Stimulated activated CD8-positive, alpha-beta memory T cell treated with anti-CD3 and anti-CD28 coated beads, Interleukin-12 subunit alpha, Interleukin-12 subunit beta, amount 100 ng/mL, for 1 hour (primary cell): Measurements from ENCODE around the gene IRGQ.
"Not testable (repeated sequence)": the region's sequence is repeated elsewhere in the genome, so short reads cannot be mapped to it uniquely, and the experiment has no call there.

ENCODE experiments used
- DNase-seq: peaks from one replicate; pipeline ENCODE4 v3.0.0-alpha.2; 2020; ENCODE audit warnings: low read depth

Gene IRGQ

DNA sequence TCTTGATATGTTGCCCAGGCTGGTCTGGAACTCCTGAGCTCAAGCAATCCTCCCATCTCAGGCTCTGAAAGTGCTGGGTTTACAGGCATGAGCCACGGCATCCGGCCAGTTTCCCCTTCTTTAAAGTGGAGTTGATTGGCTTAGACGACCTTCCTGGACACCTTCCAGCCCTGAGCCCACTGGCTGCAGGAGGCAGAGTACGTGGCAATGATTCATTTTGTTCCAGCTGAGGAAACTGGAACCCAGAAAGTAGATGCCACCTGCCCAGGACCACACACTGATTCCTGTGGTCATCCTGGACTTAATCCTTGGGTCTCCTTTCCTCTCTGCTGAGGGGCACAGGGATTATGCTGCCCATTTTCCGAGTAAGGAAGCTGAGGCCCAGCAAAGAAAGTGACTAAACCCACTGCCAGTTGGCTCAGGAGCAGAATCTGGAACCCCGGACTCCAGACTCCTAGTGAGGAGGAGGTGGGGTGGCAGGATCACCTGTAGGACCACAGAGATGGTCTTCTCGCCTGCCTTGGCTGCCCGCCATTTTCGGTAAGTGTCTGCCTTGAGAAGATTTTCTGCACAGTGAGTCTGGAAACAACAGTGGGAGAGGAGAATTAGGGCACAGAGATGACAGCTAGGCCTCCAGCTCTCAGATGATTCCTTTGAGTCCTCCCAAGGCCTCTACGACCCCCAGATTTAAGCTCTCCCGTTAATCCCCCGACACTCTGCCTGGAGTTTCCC lies 21.3 kb downstream of the IRGQ start:
- no peak for DNase-seq

DNA sequence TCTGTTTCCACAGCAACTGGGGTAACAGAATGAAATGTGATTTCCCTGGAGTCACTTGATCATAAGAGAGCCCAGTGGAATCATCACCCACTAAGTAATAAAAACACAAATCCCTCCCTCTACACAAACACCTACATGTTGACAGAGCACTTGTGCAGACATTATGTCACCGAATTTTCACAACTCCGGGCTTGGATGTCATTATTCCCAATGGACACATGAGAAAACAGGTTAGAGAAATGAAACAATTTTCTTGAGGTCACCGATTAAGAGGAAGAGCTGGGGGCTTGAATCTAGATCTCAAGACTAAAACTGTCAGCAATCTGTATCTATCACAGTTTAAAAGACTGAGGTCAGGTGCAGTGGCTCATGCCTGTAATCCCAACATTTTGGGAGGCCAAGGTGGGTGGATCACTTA lies 23.8 kb downstream of the IRGQ start:
- DNase-seq, result no peak

GRCh38 chr19:43570174-43570791 lies 25.7 kb downstream of the IRGQ start:
- no peak for DNase-seq

GRCh38 chr19:43569657-43570056 lies 26.3 kb downstream of the IRGQ start:
- no peak for DNase-seq

DNA sequence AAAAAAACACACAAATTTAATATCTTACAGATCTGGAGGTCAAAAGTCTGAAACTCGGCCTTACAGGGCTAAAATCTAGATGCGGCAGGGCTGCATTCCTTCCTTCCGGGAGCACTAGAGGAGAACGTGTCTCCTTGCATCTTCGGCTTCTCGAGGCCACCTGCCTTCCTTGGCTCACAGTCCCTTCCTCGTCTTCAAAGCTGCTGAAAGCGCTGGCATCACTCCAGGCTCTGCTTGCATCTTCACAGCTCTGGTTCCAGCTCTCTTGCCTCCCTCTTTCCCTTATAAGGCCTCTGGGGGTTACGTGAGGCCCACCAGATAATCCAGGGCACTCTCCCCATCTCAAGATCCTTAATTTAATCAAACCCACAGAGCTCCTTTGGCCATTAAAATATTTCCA lies 31.1 kb downstream of the IRGQ start:
- DNase-seq, result no peak

- no peak for DNase-seq
These were observed 32.0 kb downstream of the IRGQ start for GRCh38 chr19:43563816-43564457.

DNA sequence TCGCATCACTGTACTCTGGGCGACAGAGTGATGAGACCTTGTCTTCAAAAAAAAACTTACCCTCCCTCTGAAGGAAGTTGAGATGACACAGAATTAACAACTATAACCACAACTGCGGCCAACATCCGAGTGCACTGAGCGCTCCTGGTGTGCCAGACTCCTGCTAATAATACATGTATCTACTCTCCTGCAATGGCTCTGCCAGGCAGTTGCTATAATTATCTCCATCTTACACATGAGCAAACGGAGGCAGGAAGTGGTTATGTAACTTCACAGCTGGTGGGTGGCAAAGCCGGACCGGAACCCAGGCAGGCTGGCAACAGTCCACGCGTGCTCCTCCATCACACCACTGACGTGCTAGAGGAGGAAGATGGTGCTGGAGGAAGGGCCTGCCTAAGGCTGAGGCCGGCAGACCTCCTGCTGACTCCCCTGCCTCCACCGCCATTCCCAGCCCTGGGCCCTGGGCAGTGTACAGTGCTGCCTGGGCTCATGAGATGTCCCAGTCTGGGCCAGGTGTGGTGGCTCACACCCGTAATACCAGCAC lies 33.2 kb downstream of the IRGQ start:
- peak; percentile 57 for DNase-seq

DNA sequence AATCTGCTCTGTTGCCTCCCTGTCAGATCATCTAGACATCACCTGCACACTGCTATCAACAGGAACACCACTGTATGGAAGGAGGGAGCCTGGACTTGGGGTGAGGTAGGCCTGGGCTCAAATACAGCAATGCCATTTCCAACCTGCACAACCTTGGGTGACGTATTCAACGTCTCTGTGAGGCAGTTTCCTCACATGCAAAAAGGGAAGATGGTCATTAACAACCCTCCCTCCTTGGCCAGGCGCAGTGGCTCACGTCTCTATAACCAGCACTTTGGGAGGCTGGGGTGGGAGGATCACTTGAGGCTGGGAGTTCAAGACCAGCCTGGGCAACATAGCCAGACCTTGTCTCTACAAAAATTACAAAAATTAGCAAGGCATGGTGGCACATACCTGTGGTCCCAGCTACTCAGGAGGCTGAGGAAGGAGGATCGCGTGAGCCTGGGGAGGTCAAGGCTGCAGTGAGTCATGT lies 33.7 kb downstream of the IRGQ start:
- DNase-seq, result no peak

DNA sequence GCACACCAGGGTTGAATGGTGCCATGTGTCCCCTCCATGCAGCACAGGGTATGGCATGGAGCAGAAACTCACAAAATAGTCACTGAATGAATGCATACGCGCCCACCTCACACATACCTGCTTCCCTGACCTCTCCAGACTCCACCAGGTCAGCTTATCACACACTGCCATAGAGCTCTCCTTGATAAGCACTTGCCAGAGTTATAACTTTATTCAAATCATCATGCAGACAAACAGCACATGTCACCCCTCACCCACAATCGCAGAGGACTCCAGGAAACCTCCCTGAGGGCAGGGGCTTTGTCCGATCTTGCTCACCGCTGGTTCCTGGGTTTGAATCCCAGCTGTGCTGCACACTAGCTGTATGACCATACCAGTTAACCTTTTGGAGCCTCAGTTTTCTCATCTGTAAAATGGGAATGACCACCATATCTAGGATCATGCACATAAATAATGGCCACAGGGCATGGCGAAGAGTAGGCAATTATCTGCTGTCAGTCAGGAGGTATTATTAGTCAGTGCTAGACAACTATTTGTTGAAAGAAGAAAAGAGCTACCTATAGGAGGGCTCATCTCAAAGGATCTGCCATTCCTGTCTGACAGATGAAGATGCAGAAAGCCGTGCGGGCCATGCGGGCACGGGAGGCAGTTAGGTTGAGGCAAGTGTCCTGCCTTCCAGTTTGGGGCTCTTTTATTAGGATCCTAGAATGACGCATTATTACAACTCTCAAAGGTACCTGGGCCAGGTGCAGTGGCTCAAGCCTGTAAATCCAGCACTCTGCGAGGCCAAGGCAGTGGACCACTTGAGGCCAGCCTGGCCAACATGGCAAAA lies 34.6 kb downstream of the IRGQ start:
- DNase-seq, result no peak

DNA sequence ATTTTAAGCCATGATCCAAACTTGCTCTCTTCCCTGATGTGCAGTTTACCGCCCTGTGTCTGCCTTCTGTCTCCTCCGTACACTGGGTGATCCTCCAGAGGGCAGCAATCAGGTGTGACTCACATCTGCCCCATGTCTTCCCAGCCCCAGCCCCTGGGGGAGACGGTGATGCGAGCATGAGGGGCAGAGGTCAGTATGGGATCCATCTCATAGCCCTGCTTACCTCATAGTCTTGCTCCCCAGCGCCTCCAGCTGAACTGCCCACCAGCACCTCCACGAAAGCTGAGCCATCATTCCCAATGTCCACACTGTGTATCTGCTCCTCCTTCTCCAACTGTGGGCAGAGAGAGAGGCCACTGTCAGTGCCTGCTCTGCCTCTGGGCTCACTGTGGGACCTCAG lies 35.2 kb downstream of the IRGQ start:
- no peak for DNase-seq

- peak; percentile 77 for DNase-seq
These were observed 40.7 kb downstream of the IRGQ start for GRCh38 chr19:43555185-43555770.

- DNase-seq, result no peak
These were observed 41.5 kb downstream of the IRGQ start for GRCh38 chr19:43554317-43554895.

DNA sequence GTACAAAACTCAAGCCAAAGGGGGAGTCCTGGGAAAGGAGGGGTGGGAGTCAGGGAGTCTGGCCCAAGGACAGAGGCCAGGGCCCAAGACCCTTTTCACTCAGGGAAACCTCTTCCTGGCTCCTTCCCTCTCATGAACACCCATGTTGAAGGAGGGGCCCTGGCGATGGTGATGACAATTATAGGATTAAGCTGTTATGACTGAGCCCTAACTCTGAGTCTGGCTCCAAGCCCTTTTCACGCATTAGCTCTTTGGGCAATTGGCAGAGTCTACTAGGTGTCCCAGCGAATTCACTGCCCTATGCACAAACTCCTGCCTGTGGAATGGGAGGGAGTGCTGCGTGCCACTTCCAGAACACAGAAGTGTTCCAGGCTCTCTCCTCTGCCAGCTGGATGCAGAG lies 42.3 kb downstream of the IRGQ start:
- no peak for DNase-seq

- no peak for DNase-seq
These were observed 43.3 kb downstream of the IRGQ start for GRCh38 chr19:43552616-43553015.

DNA sequence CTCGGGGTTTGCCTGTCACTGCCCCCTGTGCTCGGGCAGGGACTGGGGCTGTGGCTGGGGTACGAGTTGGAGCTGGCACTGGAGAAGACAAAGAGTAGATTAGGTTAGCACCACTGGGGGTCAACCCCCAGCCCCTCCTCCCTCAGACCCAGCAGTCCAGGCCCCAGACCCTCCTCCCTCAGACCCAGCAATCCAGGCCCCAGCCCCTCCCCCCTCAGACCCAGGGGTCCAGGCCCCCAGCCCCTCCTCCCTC lies 43.8 kb downstream of the IRGQ start:
- no peak for DNase-seq

GRCh38 chr19:43551399-43552197 lies 44.3 kb downstream of the IRGQ start:
- DNase-seq, result no peak

DNA sequence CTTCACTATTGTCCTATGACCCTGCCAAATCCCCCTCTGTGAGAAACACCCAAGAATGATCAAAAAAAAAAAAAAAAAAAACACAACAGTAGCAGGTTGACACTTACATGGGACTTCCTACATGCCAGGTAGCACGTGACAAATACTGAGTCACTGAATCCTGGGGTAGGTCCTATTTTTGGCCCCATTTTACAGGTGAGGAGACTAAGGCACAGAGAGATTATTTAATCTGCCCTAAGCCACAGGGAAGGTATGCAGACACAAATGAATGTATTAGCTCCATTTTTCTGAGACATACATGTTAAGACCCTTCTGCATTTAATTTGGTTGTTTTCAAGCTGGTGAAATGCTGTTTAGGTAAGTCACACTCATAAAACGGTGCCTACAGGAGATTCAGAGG lies 47.2 kb downstream of the IRGQ start:
- DNase-seq, result no peak

DNA sequence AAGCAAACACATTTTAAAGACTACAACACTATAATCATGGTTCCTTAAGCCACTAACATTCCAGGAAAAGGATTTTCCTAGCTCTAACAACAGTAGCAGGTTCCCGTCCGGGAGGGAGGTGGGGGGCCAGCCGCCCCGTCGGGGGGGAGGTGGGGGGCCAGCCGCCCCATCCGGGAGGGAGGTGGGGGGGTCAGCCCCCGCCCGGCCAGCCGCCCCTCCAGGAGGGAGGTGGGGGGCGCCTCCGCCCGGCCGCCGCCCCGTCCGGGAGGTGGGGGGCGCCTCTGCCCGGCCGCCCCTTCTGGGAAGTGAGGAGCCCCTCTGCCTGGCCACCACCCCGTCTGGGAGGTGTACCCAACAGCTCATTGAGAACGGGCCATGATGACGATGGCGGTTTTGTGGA lies 48.0 kb downstream of the IRGQ start:
- not testable (repeated sequence) for DNase-seq

- no peak for DNase-seq
These were observed 49.4 kb downstream of the IRGQ start for GRCh38 chr19:43546581-43546980.

DNA sequence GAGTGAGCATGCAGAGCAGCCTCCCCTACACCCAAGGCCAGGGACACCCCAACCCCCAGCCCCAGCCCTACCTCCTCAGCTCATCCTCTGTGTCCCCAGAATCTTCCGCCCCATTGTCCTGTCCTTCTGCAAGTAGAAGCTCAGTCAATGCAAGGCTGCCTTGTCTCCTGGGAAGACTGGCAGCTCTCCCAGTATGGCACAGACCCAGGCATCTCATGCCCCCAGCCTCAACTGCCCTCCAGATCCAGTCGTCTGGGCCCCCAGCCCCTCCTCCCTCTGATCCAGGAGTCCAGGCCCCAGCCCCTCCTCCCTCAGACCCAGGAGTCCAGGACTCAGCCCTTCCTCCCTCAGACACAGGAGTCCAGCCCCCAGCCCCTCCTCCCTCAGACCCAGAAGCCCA lies 50.0 kb downstream of the IRGQ start:
- DNase-seq, result no peak

GRCh38 chr19:43545276-43545675 lies 50.7 kb downstream of the IRGQ start:
- no peak for DNase-seq
